ENCODE results near the gene PICK1.
"Not testable (repeated sequence)": the region's sequence is repeated elsewhere in the genome, so short reads cannot be mapped to it uniquely, and the experiment has no call there.

The PICK1 gene

DNA sequence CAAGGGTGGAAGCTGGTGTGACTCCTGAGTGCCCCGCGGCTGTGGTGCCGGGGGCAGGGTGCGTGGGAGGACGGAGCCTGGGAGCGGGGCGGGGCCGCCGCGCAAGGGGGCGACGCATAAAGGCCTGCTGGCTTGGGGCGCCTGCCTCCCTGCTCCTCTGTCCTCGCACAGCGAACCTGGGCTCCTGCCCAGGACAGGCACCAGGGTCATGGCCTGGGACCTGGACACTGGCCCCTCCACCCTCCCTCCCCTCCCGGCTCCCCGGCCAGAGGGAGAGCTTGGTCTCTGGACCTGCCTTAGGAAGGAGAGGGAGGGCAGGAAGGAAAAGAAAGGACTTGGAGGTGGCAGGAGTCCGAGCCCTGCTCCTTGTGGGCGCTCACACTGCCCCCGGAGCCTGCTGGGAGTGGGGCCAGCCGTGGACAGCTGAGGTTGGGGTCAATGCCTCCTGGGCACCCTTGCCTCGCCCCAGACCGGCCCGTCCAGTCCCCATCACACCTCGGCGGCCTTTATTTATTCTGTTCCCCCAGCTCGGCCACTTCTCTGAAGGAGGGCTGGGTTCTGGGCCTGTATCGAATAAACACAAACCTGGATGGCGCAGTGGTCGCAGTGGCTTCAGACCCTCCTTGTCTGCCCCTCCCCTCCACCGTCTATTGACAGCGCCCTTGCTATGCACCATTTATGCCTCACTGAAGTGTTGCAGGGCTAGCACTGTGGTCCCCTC, 18.1 kb downstream of the PICK1 start:
- DNase-seq (ENCODE audit: low read depth): no peak

DNA sequence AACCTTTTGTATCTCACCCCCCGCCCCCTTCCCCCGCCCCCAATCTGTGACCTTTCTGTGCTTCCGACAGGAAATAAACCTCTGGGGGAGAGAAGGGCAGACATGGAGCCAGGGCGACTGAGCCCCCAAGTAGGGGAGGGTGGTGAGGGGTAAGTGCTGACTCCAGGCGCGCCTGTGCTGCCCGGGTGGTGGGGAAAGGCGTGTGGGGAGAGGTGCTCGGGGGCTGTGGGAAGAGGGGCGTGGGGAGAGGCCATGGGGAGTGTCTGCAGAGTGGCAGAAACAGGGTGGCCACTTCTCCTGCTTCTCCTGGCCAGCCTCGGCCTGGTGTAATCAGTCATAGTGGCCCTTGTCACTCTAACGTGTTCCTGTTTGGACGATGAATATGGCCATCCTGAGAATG, 18.8 kb downstream of the PICK1 start:
- no peak for DNase-seq (ENCODE audit: low read depth)

- no peak for DNase-seq (ENCODE audit: low read depth)
Measured at GRCh38 chr22:38077096-38077495, 19.9 kb downstream of the PICK1 start.

DNA sequence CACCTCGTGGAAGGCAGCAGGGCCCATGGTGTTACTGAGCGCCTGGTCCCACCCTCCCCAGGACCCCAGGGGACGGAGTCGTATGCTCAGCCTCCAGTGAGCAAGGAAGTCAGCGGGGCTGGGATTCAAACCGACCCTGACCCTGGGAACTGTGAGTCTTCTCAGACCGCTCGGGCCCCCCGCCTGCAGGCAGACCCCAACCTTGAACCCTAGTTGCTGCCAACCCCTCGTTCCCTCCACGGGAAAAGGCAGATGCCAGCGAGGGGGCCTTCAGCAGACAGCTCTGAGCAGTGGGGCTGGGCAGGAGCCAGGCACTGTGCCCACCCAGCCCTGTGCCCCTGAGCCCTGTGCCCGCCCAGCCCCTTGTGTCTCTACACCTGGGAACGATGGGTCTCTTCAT, 20.4 kb downstream of the PICK1 start:
- DNase-seq (ENCODE audit: low read depth): no peak

GRCh38 chr22:38078046-38078840, 21.0 kb downstream of the PICK1 start:
- DNase-seq (ENCODE audit: low read depth): no peak

DNA sequence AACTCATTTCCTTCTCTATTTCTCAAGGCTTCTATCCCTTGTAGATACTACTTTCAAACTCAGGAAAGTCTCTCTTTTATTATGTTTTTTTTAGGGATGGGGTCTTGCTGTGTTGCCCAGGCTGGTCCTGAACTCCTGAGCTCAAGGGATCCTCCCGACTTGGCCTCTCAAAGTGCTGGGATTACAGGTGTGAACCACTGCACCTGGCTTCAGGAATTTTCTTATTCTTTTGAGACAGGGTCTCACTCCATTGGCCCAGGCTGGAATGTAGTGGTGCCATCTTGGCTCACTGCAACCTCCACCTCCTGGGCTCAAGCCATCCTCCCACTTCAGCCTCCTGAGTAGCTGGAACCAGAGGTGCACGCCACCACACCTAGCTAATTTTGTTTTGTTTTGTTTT, 22.0 kb downstream of the PICK1 start:
- not testable (repeated sequence) for DNase-seq (ENCODE audit: low read depth)

GRCh38 chr22:38079804-38080203, 22.6 kb downstream of the PICK1 start:
- DNase-seq (ENCODE audit: low read depth): no peak

GRCh38 chr22:38080474-38080849, 23.3 kb downstream of the PICK1 start:
- no peak for DNase-seq (ENCODE audit: low read depth)

- no peak for DNase-seq (ENCODE audit: low read depth)
Measured at GRCh38 chr22:38080850-38081635, 23.8 kb downstream of the PICK1 start.

DNA sequence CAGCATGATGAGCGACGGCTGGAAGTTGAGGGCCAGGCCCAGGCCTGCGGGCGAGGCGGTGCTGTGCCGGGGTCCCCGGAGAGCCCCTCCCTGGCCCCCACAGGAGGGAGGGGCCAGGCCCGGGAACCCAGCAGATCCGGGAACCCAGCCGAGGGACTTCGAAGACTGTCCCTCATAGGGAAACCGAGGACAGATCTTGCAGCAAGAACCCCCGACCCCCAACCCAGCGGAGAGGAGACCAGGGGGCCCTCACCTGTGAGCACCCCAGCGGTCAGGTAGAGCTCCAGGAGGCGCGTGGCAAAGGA, 24.4 kb downstream of the PICK1 start:
- no peak for DNase-seq (ENCODE audit: low read depth)

DNA sequence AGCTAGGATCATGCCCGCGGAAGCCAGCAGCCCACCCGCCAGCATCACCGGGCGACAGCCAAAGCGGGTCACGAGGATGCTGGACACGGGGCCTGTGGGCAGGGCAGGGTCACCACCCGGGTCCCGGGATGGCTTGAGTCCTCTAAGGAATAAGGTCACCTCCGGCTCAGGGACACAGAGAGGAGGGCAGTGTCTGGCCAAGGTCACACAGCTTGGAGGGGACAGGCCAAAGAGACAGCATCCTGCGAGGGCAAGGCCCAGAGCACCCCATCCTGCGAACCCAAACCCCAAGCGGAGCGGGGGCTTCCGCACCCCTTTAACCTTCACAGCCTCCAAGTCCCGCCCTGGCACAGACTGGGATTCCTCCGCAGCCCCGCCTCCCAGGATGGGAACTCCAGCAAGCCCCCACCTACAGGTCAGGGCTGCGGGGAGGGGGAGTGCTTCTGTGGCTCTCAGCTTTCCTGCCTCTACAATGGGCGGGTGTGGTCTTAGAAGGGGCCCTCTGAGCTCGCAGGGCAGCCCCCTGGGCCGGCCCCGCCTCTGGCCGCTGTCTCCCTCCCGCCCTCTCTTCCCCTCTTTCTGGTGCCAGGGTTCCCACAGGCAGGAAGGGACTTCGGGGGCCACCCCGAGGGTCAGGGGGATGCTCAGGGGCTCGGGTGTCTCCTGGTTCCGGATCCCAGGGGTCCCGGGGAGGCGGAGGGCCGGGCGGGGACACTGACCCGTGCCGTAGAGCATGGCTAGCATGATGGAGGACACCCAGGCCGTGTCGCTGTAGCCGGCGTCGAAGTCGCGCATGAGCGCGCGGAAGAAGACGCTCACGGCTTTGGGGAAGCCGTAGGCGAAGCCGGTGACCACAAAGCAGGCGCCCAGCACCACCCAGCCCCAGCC, 25.0 kb downstream of the PICK1 start:
- DNase-seq (ENCODE audit: low read depth): no peak

GRCh38 chr22:38082986-38083710, 25.9 kb downstream of the PICK1 start:
- no peak for DNase-seq (ENCODE audit: low read depth)

DNA sequence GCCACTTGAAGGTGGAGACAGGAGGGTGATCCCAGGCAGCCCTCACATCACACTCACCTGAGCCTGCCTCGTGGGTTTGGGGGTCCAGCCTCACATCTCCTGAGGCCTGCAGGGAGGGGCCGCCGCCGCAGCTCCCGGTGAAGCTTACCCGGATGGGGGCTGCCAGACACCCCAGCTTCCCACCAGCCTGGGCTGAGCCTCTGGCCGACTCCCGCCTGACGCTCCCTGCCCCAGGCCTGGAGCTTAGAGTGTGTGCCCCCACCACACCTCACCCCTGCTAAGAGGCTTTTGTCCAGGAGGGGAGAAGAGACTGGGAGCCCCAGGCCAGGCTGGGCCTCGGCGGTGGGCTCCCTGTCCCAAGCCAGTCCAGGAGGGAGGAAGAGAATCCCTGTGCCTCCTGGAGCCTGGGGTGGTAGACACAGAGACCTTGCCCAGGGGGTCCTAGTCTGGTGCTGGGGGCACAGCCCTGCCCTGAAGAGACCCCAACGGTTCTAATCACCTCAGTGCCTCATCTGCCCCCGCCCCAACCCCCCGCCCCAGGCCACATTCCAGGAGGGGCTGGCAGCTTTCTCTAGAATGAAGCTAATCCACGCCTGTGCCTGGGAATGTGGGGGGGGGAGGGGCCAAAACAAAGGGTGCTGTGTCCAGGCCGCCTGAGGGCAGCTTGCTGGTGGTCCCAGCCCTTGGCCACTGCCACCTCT, 26.9 kb downstream of the PICK1 start, which contains the start of gene SLC16A8:
SLC16A8 (minus strand) TSS at position 254 of the 701 bp plus-strand sequence. CDS start 1,311 bp downstream, outside the sequence.
- DNase-seq (ENCODE audit: low read depth): no peak

GRCh38 chr22:38085056-38085455, 27.9 kb downstream of the PICK1 start:
- DNase-seq (ENCODE audit: low read depth): no peak

DNA sequence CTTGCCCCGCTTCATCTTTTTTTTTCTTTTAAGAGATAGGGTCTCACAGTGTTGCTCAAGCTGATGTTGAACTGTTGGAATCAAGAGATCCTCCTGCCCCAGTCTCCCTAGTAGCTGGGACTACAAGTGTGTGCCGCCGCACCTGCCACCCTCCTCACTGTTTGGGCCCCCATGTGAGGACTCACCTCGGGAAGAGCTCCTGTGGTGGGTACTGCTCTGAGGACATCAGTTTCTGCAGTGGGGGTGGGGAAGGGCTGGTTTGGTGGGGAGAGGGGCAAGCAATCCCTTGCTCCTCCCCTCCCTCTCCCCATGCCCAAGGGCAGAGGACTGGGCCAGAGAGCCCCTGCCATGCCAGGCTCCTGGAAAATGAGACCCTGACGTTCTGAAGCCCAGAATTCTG, 28.3 kb downstream of the PICK1 start:
- no peak for DNase-seq (ENCODE audit: low read depth)

- no peak for DNase-seq (ENCODE audit: low read depth)
Measured at GRCh38 chr22:38086001-38086845, 29.0 kb downstream of the PICK1 start.

GRCh38 chr22:38086942-38087341, 29.7 kb downstream of the PICK1 start:
- DNase-seq (ENCODE audit: low read depth): no peak

DNA sequence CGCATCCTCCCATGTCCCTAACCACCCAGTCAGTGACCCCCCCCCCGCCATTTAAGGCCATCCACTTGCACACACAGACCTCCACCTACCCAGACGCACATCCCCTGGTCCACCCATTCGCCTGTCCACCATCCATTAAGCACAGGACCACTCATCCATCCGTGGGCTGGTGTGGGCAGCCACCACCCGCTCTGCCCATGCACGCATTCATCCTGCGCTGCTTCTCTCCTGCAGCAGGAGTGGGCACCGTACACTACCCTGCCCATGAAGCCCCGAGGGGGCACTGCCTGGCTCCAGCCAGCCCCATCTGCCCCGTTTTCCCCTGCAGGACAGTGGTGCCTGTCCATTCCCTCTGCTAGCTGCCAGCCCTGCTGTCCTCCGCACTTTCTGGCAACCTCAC, 30.7 kb downstream of the PICK1 start:
- DNase-seq (ENCODE audit: low read depth): no peak

DNA sequence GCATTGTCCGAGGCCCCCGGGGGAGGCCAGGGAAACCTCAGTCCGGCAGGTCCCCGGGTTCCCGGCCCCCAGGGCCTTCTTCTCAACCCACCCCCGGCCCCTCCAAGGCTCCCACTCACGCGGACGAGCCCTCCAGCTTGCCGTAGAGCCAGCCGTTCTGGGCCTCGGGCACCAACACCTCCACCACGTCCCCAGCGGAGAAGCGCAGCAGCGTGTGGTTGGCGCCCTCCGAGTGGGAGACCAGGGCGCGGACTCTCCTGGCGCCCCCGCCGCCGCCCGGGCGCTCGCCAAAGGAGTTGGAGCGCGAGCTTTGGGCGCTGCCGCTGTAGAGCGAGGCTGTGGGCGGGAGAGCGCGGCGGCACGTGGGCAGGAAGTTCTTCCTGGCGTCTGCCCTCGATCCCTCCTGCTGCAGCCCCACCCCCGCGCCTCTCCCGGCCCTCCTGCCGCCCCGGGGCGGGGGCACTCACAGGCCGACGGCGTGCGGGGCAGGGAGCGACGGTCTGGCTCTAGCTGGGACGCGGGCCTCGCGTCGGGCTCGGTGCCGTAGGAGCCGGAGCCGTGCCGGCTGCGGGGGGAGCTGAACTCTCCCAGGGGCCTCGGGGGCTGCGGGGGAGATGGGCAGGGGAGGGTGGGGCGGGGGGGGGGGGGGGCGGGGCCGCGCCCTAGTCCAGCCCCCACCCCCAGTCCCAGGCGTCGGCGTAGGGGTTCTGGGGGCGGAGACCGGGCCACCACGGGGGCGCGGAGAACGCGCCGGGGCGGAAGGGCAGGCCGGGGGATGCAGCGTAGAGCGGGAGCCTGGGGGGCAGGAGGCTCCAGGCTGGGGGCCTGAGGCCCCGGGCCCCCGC, 31.6 kb downstream of the PICK1 start:
- no peak for DNase-seq (ENCODE audit: low read depth)
